OCI-M2 (cell line): ENCODE results near the gene MFAP3.
"Not testable (repeated sequence)": the region's sequence is repeated elsewhere in the genome, so short reads cannot be mapped to it uniquely, and the experiment has no call there.

Source experiments
- DNase-seq: peaks from one replicate; lab custom pipeline; 2025; ENCODE audit not compliant: unreplicated experiment; lab: John Stamatoyannopoulos, UW

Gene MFAP3

GRCh38 chr5:154038707-154039457 is at the start of gene MFAP3, which contains the start of gene FAM114A2:
TSS of gene MFAP3 (plus strand) at chr5:154038967. CDS start at chr5:154049723, 10,756 bp downstream.
TSS of gene FAM114A2 (minus strand) at chr5:154038910. CDS start at chr5:154034953, 3,957 bp downstream.
- DNase-seq, result peak; percentile 21

GRCh38 chr5:153991168-153991567 is 47.6 kb upstream of the MFAP3 start:
- DNase-seq, result no peak

- DNase-seq, result no peak
Measured at GRCh38 chr5:153998010-153998409, 40.8 kb upstream of the MFAP3 start.

GRCh38 chr5:153998768-153999167 is 40.0 kb upstream of the MFAP3 start:
- no peak for DNase-seq

- DNase-seq, result no peak
Measured at GRCh38 chr5:153999995-154000394, 38.8 kb upstream of the MFAP3 start.

GRCh38 chr5:154000703-154001102 is 38.1 kb upstream of the MFAP3 start:
- no peak for DNase-seq

- DNase-seq, result no peak
Measured at GRCh38 chr5:154002093-154002492, 36.7 kb upstream of the MFAP3 start.

- no peak for DNase-seq
Measured at GRCh38 chr5:154002511-154003020, 36.2 kb upstream of the MFAP3 start.

GRCh38 chr5:154005648-154006047 is 33.1 kb upstream of the MFAP3 start:
- DNase-seq, result no peak

- DNase-seq, result no peak
Measured at GRCh38 chr5:154010660-154011059, 28.1 kb upstream of the MFAP3 start.

GRCh38 chr5:154015071-154015693 is 23.6 kb upstream of the MFAP3 start:
- DNase-seq, result no peak

GRCh38 chr5:154018919-154019318 is 19.8 kb upstream of the MFAP3 start:
- DNase-seq, result not testable (repeated sequence)

- no peak for DNase-seq
Measured at GRCh38 chr5:154025951-154026350, 12.8 kb upstream of the MFAP3 start.

- no peak for DNase-seq
Measured at GRCh38 chr5:154031937-154032489, 6.8 kb upstream of the MFAP3 start.

GRCh38 chr5:154034944-154035343 is 3.8 kb upstream of the MFAP3 start:
- no peak for DNase-seq

- no peak for DNase-seq
Measured at GRCh38 chr5:154038261-154038706, 483 bp upstream of the MFAP3 start.

GRCh38 chr5:154039458-154039829 is 677 bp downstream of the MFAP3 start:
- no peak for DNase-seq

- no peak for DNase-seq
Measured at GRCh38 chr5:154042766-154043165, 4.0 kb downstream of the MFAP3 start.

- no peak for DNase-seq
Measured at GRCh38 chr5:154044099-154044498, 5.3 kb downstream of the MFAP3 start.

- DNase-seq, result no peak
Measured at GRCh38 chr5:154044581-154044980, 5.8 kb downstream of the MFAP3 start.

GRCh38 chr5:154046486-154046885 is 7.7 kb downstream of the MFAP3 start:
- DNase-seq, result no peak

GRCh38 chr5:154047324-154047723 is 8.6 kb downstream of the MFAP3 start:
- no peak for DNase-seq
